Liver (tissue), 3 donors: ENCODE results near the gene LGALS12.

Experiments used
- CTCF ChIP-seq: fragments of 150-350 bp; IDR thresholded peaks from 2 replicates; pipeline ENCODE4 v1.5.1; 2017; ENCODE audit warnings: improper control_type of control experiment, low read depth, low read length; ENCODE audit not compliant: missing input control
- EGR1 ChIP-seq, 2 donors: IDR thresholded peaks; 2 replicates each; pipeline ENCODE4 v1.6.1; 2016 to 2018; ENCODE audit warnings: antibody characterized with exemption in 2 of 2, low read depth in 2 of 2
- SP1 ChIP-seq: IDR thresholded peaks from 2 replicates; pipeline ENCODE4 v1.6.1; 2018; ENCODE audit warnings: antibody characterized with exemption, mild to moderate bottlenecking
- TAF1 ChIP-seq: conservative IDR thresholded peaks from 2 replicates; pipeline ENCODE4 v1.6.1; 2016; ENCODE audit warnings: antibody characterized with exemption, mild to moderate bottlenecking
- TF ChIP-seq, protein P1 (sequence below): IDR thresholded peaks from 2 replicates; pipeline ENCODE4 v1.6.1; 2016; ENCODE audit warnings: antibody characterized with exemption
- donor health status: healthy.
- donor health status: healthy.

DNA sequence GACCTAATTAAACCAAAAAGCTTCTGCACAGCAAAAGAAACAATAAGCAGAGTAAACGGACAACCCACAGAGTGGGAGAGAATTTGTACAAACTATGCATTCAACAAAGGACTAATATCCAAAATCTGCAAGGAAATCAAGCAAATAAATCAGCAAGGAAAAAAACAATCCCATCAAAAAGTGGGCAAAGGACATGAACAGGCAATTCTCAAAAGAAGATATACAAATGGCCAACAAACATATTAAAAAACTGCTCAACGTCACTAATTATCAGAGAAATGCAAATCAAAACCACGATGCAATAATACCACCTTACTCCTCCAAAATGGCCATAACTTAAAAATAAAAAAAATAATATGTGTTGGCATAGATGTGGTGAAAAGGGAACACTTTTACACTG, 20.1 kb upstream of the LGALS12 start:
- no peak for TF ChIP-seq EGR1 (IDR thresholded peaks at IDR 0.05; ENCODE audit: low read depth in 2 of 2)
- TF ChIP-seq, protein P1, sequence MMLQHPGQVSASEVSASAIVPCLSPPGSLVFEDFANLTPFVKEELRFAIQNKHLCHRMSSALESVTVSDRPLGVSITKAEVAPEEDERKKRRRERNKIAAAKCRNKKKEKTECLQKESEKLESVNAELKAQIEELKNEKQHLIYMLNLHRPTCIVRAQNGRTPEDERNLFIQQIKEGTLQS: no peak
- no peak for TF ChIP-seq CTCF
- TF ChIP-seq SP1: no peak
- TF ChIP-seq TAF1: no peak
